HEK293 (cell line): ENCODE results near the gene TKT.
A peak's percentile ranks its signal among the peaks of the same experiment; 100 is the strongest.

ENCODE experiments used
- CTCF ChIA-PET: fragments of 350-600 bp; formaldehyde crosslinking; extraction: SDS; loops from one replicate; lab custom pipeline; 2021; ENCODE audit warnings: antibody characterized with exemption; lab: Yijun Ruan, JAX
- POLR2A ChIA-PET: fragments of 300-600 bp; formaldehyde crosslinking; extraction: SDS; loops from one replicate; lab custom pipeline; 2020; ENCODE audit warnings: antibody characterized with exemption, inconsistent platforms; lab: Yijun Ruan, JAX
- H3K27ac ChIP-seq: fragments of 200-500 bp; sonication (Bioruptor generic); 2 replicates; pipeline ENCODE4 v1.5.1; 2014; ENCODE audit warnings: low read depth, low read length, control low read depth, inconsistent platforms; ENCODE audit errors: extremely low read depth
- H3K36me3 ChIP-seq, 2 experiments: fragments of 200-500 bp in 1 of 2; sonication (Bioruptor generic) in 1 of 2; 1 replicate in 1 of 2; 2 replicates in 1 of 2; pipeline ENCODE4 v1.5.1; 2014 to 2017; ENCODE audit warnings: inconsistent platforms in 2 of 2, low read length in 2 of 2; ENCODE audit not compliant: control insufficient read depth in 2 of 2, insufficient read depth in 1 of 2
- H3K4me1 ChIP-seq: fragments of 200-500 bp; sonication (Bioruptor generic); 2 replicates; pipeline ENCODE4 v1.5.1; 2014; ENCODE audit warnings: mild to moderate bottlenecking, low read length, inconsistent platforms; ENCODE audit not compliant: control insufficient read depth, insufficient read depth
- H3K4me3 ChIP-seq: 2 replicates; pipeline ENCODE4 v1.5.1; 2011; ENCODE audit warnings: low read depth, mild to moderate bottlenecking, control low read depth, low read length, moderate library complexity
- H3K9me3 ChIP-seq: fragments of 200-500 bp; sonication (Bioruptor generic); 2 replicates; pipeline ENCODE4 v1.5.1; 2014; ENCODE audit warnings: low read depth, low read length, inconsistent platforms; ENCODE audit not compliant: control insufficient read depth, insufficient read depth
- GLIS1 ChIP-seq: fragments of 450-650 bp; formaldehyde crosslinking; IDR thresholded peaks from 2 replicates; pipeline ENCODE4 v1.5.1; 2016; ENCODE audit warnings: missing biosample characterization, missing genetic modification characterization
- GLIS2 ChIP-seq: fragments of 450-650 bp; formaldehyde crosslinking; IDR thresholded peaks from 2 replicates; pipeline ENCODE4 v1.5.1; 2016; ENCODE audit warnings: missing biosample characterization, missing genetic modification characterization
- HIC1 ChIP-seq: fragments of 450-650 bp; formaldehyde crosslinking; IDR thresholded peaks from 2 replicates; pipeline ENCODE4 v1.5.1; 2016; ENCODE audit warnings: missing biosample characterization, missing genetic modification characterization
- KLF1 ChIP-seq: fragments of 450-650 bp; formaldehyde crosslinking; IDR thresholded peaks from 2 replicates; pipeline ENCODE4 v1.5.1; 2016; ENCODE audit warnings: missing biosample characterization, missing genetic modification characterization
- TSHZ1 ChIP-seq: fragments of 450-650 bp; formaldehyde crosslinking; IDR thresholded peaks from 2 replicates; pipeline ENCODE4 v1.5.1; 2016; ENCODE audit warnings: missing biosample characterization, missing genetic modification characterization, borderline replicate concordance
- ZBTB20 ChIP-seq: fragments of 450-650 bp; formaldehyde crosslinking; IDR thresholded peaks from 2 replicates; pipeline ENCODE4 v1.5.1; 2016; ENCODE audit warnings: missing biosample characterization, missing genetic modification characterization
- ZBTB49 ChIP-seq: fragments of 450-650 bp; formaldehyde crosslinking; IDR thresholded peaks from 2 replicates; pipeline ENCODE4 v1.5.1; 2016; ENCODE audit warnings: missing biosample characterization, missing genetic modification characterization, low read depth
- ZNF48 ChIP-seq: fragments of 450-650 bp; formaldehyde crosslinking; IDR thresholded peaks from 2 replicates; pipeline ENCODE4 v1.5.1; 2016; ENCODE audit warnings: missing biosample characterization, missing genetic modification characterization
- ZNF830 ChIP-seq: fragments of 450-650 bp; IDR thresholded peaks from 2 replicates; pipeline ENCODE4 v1.5.0; 2018; ENCODE audit warnings: missing biosample characterization, missing genetic modification characterization, low read depth, mild to moderate bottlenecking, moderate library complexity

Gene TKT

GRCh38 chr3:53195066-53195450, 60.8 kb downstream of the TKT start (continued):
- TF ChIP-seq HIC1 (tag by site-specific recombination) = no peak

GRCh38 chr3:53194210-53195065, 61.4 kb downstream of the TKT start:
- Histone ChIP-seq H3K9me3 (no peaks in the 10 kb centered on the region), H3K27ac (no peak overlapping the region), H3K36me3 (peaks cover 0 to 34% of the 10 kb centered on the region in 2 experiments; a peak in 1 of 3 replicates), H3K4me1 (no peaks in the 10 kb centered on the region), H3K4me3 (no peak overlapping the region)
- TF ChIP-seq ZNF48 (no peak), GLIS1 (tag by site-specific recombination) (peak; percentile 5; the same call in 1 of the 2 replicates), GLIS2 (tag by site-specific recombination) (0 out of 2 replicates have a peak, but pooled peaks have one; percentile 14)
- POLR2A ChIA-PET = no interaction called here
- CTCF ChIA-PET = interaction anchor here (0.7 to 2.9 kb wide), 8 partner anchors 26 to 84 kb away, joined by 3 to 54 read pairs (median 15); no protein-coding TSS in a partner anchor

GRCh38 chr3:53193466-53194209, 62.2 kb downstream of the TKT start:
- H3K27ac ChIP-seq = no peak overlapping the region
- peaks cover 0 to 35% of the 10 kb centered on the region in 2 experiments; a peak in 1 of 3 replicates for H3K36me3 ChIP-seq
- TF ChIP-seq ZBTB49 (tag by site-specific recombination) = no peak
- 0 out of 2 replicates have a peak, but pooled peaks have one; percentile 16 for TF ChIP-seq KLF1 (tag by site-specific recombination)
- peak; percentile 61 for TF ChIP-seq GLIS1 (tag by site-specific recombination)
- TF ChIP-seq, all 188 proteins: peak for 2
- ChIA-PET POLR2A (no interaction called here), CTCF (interaction anchor here (0.9 to 2.9 kb wide), 2 partner anchors 58 to 79 kb away, joined by 3 to 18 read pairs; no protein-coding TSS in a partner anchor)
- Histone ChIP-seq H3K4me3 (no peak overlapping the region), H3K4me1 (no peaks in the 10 kb centered on the region), H3K9me3 (no peaks in the 10 kb centered on the region)

- H3K27ac ChIP-seq = no peak overlapping the region
- TF ChIP-seq ZBTB20 (tag by site-specific recombination) (peak; percentile 65), TSHZ1 (tag by site-specific recombination) (no peak), ZNF830 (tag by site-specific recombination) (no peak)
- ChIA-PET CTCF (interaction anchor here (2.9 kb wide), 1 partner anchor 78 kb away, joined by 18 read pairs; no protein-coding TSS in a partner anchor), POLR2A (interaction anchor here (0.6 kb wide), 2 partner anchors 11 to 97 kb away, joined by 3 to 4 read pairs; no protein-coding TSS in a partner anchor)
- H3K4me3 ChIP-seq = no peak overlapping the region
- H3K36me3 ChIP-seq = peaks cover 0 to 35% of the 10 kb centered on the region in 2 experiments; a peak in 1 of 3 replicates
- no peaks in the 10 kb centered on the region for H3K9me3 ChIP-seq
- no peaks in the 10 kb centered on the region for H3K4me1 ChIP-seq
Observed at GRCh38 chr3:53192608-53193007, 63.2 kb downstream of the TKT start.
